SIG-M5 treated with dmso at 0.1 percent for 504 hours (cell line): ENCODE results near the gene IRX6.

Source experiments
- DNase-seq: peaks from one replicate; lab custom pipeline; 2025; ENCODE audit not compliant: unreplicated experiment; lab: John Stamatoyannopoulos, UW

The IRX6 gene

DNA sequence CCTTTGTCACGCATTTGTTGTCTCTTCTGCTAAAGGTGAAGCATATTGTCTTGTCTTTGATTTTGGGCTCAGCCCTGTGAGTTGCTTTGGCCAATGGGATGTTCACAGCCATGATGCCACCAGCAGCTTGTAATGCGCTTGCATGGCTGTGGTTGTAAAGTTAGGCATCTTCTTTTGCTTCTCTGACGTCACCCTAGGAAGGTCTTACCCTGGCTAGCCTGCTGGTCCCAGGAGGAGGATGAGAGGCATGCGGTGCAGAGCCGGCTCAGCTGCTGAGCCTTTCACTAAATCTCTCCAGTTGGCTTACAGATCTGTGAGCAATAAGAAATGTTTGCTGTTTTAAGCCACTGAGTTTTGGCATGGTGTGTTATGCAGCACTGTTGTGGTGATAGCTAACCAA is 40.8 kb downstream of the IRX6 start:
- no peak for DNase-seq

DNA sequence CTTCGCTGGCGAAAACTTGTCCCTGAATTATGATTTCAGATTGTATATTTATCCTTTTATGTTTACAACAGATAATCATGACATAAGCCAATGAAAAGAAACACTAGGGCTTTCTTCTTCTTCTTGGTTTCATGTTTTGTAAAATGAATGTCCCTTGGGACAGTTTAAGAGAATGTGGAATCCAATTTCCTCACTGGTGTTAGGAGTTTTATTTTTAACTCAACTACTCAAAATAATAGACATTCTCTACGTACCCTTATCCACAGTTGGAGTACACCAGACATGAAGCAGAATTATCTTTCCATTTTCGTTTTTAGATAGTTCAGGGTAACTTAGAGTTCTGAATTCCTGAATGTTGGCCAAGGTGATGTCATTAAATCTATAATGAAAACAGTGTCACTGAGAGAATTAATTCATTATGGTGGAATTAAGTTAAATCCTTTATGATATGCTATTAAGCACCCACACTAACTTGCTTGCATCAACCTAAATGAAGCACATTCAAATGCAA is 43.4 kb downstream of the IRX6 start:
- no peak for DNase-seq

DNA sequence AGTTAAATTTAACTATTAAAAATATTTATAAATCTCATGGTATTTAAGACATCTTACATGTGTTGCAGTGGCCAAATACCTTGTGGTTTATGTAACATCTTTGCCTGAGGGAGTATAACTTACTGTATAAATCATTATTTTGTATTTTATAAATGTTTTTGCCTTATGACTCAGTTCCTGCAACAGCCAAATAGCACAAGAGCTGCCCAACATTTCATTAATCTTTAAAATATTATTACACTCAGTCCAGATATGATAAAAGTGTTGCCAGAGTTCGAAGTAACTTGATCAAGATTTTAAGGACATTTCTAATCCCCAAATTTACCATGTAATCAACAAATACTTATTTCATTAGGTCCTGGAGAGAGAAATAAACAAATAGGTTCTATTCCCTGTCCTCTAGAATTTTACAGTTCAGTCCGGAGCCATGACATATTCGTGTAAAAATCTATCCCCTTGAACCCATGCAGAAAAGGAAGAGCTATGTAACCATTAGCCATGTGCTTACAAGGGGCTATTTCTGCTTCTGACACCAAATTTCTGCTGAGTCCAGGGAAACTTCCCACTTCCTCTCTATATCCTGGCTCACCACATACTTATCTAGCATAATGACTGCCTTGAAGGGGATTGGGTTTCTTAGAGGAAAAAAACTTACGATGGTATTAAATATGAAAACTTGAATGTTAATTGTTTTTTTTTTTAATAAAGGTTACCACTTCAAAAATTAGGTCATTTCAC is 44.0 kb downstream of the IRX6 start:
- peak; percentile 35 for DNase-seq

DNA sequence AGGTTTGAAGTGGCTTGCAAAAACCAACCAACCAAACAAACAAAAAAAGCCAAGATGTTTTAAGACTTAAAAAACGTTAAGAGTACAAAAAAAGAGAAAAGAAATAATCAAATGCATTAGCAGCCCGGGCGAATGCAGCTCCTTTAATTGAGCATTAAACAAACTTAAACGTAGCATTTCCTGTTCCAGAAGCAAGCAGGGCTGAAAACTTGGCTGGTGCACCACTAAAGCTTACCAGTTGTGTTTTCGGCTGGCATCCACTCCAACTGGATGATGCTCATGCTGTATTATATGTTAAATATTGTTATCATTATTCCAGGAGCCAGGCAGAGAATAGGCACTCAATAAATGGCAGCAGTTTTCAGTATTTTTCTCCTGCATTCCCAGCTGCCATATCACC is 45.1 kb downstream of the IRX6 start:
- DNase-seq: no peak

DNA sequence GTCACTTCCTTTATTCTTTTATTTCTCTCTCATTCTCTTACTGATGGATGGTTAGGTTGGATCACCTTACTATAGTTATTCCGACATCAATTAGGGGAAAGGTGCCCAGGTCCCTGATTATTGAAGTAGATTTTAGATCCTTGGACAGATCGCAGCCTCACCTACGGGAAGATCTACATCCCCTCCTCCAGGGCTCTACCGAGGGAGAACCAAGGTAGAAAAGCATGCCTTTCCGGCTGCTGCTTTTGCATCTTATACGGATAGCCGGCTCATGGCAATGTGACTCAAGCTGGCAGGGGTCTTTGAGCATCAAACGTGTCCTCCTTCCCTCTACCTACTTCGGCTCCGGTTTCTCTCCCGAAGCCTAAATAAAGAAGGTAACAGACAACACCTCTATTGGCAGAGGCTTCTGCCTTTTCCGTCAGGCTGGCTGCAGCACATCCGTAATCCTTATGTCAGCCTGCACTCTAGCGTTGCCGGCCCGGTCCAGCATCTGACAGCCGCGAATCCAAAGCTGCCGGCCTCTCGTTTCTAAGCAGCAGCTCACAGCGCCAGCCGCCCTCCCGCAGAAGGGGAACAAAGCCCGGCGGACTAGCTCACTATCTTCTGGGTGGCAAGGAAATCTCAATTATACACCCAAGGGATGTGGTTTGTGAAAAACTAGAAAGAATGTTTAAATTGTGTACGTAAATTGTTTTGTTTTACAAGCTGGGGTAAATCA is 46.9 kb downstream of the IRX6 start:
- DNase-seq: no peak

DNA sequence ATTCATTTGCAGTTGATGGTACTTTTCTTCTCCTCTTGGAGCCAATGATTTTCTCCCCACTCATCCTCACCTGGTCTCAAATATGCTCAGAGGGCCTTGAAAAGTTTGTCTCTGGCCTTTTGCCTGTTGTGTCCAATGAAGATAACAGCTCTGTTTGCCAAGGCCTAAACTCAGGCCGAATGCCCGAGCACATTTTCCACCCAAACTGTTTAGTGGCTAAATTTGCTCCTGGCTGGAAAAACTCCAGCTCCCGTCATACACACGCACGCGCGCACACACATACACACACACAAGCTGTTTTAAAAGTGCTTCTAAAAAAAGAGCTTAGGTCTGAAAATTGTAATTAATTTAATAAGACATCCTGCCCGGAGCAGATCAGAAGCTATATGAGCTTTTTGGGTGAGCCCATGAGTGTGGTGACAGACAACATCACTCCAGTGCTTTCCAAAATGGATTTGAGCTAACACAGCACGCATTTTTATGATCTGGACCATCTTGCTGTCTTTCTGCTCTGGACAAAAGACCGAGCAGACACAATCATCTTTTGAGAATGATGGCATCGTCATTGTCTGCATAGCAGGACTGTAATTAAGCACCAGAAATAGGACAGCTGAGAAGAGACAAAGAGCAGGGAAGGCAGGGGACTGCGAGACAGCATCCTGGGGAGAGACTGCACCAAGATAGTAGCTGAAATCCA is 48.9 kb downstream of the IRX6 start:
- DNase-seq: no peak

DNA sequence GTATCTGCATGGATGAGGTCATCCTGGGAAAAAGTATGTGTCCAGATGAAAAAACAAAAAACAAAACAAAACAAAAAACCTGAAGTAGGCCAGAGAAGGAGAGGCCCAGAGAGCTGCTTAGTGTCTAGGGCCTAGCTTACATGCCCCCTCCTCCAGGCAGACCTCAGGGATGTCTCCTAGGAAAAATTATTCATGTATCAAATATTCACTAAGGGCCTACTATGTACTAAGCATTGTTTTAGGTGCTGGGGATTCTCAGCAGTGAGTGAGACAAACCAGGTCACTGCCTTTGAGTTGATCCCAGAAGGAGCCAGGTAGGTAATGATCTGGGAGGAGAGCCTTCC is 49.5 kb downstream of the IRX6 start:
- DNase-seq: no peak

DNA sequence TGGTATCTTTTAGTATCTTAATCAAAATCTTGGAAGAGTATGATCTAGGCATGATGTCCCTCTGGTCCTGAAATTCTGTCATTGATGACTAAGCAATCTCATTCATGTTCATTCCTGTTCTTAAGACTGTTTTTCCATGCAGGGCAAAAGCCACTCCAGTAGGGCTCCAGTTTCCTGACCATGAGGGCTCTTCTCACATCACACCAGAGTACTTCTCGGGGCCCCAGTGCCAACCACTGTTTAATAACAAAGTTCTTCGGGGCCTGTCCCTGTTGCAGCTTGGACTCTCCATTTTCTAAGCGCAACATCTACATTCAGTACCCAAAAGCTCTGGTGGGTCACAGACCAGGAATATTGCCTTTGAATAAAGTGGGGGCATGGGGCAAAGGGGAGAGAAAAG is 52.0 kb downstream of the IRX6 start:
- DNase-seq: no peak

DNA sequence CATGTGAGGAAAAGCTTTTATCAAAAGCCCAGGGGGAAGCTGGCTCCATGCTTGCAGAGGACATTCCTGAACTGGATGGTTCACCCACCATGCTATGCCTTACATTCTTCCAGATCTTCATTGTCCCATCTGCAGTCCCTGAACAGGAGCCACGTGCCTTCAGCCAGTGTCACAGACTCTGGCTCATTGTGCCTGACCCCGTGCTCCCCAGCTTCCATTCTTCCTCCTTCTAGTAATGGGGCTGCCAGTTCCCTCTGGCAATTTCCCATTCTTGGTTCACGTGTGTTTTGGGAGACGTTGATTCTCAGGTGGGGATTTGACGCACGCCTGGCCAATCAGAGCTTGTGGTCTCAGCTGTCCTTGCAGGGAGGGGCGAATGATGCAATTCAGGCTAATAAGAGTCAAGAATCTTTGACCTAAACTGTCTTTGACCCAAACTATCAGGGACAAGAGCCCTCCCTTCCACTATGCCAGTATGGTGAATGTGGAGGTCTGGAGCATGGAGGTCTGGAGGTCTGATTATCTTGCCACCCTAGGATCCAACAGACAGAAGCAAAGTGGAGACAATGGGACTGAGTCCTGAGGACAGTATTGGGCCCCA is 52.7 kb downstream of the IRX6 start:
- no peak for DNase-seq

DNA sequence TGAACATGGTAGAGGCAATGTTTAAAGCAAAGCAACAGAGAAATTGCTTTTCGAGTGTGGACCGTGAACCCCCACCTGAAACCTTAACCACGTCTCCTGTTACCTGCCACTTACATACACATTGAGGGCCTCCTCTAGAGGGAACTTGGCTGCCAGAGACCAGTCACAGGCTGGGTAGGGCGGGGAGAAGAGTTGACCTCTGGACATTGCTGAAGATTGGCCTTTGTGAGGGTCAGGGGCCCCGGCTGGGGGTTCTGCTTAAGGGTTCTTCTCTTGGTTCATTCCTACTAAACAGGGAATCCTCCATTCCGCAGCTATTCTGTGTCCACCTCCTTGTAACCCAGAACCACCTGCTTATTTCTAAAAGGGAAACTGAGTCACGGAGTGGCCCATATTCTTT is 53.8 kb downstream of the IRX6 start:
- no peak for DNase-seq

DNA sequence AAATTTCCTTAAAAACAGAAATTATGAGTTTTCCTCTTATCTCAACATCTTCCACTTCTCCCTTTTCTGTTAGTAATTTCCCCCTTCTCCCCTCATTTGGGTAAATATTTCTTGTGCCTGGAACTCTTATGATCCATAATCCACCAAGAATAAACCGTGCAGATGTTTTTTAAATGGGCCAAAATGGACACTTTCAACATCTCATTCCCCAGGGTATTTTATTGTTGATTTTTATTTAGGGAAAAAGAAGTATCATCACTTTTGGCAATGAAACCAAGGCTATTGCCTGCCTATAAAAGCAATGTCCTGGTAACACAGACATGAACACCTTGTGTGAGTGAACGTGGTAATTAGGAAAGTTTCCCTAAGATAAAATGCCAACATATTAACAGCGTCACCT is 54.6 kb downstream of the IRX6 start:
- no peak for DNase-seq

DNA sequence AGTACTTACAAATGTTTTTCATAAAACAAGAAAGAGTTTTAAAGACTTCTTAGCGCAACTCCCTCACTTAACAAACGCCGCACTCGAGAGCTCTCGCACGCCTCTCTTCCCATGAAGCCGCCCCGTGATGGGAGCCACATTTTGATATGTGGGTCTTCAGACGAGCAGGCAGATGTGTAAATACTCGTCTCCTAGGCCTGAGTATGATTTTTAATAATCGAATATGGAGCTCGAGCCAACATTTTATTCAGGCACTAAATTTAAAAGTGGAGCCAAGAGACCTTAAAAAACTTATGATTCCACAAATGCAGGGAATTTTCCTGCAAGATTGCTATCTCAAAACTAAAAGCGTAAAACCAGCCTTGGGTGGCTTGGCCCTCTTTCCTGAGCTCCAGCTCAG is 55.4 kb downstream of the IRX6 start:
- DNase-seq: no peak

DNA sequence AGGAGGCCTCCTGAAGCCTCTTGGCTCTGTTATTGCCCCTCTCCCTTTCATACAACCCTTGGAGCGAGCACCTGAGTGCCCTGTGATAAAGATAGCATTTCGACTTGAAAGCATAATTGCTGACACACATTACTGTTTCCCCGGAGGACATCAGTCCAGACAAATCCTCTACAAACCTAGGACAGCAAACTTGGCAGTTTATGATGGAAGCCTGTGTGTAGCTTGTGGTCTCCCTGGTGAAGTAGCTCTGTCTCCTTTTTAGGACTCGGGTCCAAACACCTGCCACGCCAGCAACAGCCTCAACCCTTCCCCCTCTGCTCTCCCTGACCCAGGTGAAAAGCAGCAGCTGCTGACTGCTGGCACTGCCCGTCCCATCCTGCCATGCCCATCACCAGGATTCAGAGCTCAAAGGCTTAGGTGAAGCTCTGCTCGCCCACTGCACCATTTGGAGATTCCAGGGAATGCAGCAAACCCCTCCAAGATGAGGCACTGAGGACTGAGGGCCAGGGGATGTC is 55.9 kb downstream of the IRX6 start:
- no peak for DNase-seq
